HepG2 (cell line): ENCODE data around the gene SPATA21.

Experiments
- ATF1 ChIP-seq: IDR thresholded peaks from 2 replicates; pipeline ENCODE4 v1.6.1; 2016; ENCODE audit warnings: mild to moderate bottlenecking, control low read depth
- DMAP1 ChIP-seq: IDR thresholded peaks from 2 replicates; pipeline ENCODE4 v1.6.1; 2016
- JUN ChIP-seq: sonication (generic); formaldehyde crosslinking; IDR thresholded peaks from 2 replicates; pipeline ENCODE4 v1.4.0; 2020; ENCODE audit warnings: mild to moderate bottlenecking, missing genetic modification reagents
- NBN ChIP-seq: fragments of 450-650 bp; conservative IDR thresholded peaks from 2 replicates; pipeline ENCODE4 v1.6.1; 2017
- NFYB ChIP-seq: sonication (generic); formaldehyde crosslinking; IDR thresholded peaks from 2 replicates; pipeline ENCODE4 v1.4.0; 2020; ENCODE audit warnings: missing genetic modification reagents
- PBX3 ChIP-seq: sonication (generic); formaldehyde crosslinking; IDR thresholded peaks from 2 replicates; pipeline ENCODE4 v1.8.1; 2023; ENCODE audit warnings: missing genetic modification reagents, inconsistent platforms, borderline replicate concordance
- POLR2AphosphoS5 ChIP-seq: IDR thresholded peaks from 2 replicates; pipeline ENCODE4 v1.6.1; 2012; ENCODE audit warnings: low read depth, low read length
- RFX5 ChIP-seq: IDR thresholded peaks from 2 replicates; pipeline ENCODE4 v1.6.1; 2011; ENCODE audit warnings: low read depth, low read length, improper control_type of control experiment
- SRF ChIP-seq: IDR thresholded peaks from 2 replicates; pipeline ENCODE4 v1.6.1; 2011; ENCODE audit warnings: mild to moderate bottlenecking, low read depth, low read length, moderate library complexity
- ZNF547 ChIP-seq: sonication (generic); formaldehyde crosslinking; IDR thresholded peaks from 2 replicates; pipeline ENCODE4 v1.5.1; 2020; ENCODE audit warnings: mild to moderate bottlenecking, missing genetic modification reagents
- TF ChIP-seq, protein P1 (sequence below): sonication (generic); formaldehyde crosslinking; IDR thresholded peaks from 2 replicates; pipeline ENCODE4 v1.5.0; 2020; ENCODE audit warnings: mild to moderate bottlenecking, missing genetic modification reagents, moderate library complexity
- TF ChIP-seq, protein P2 (sequence below): sonication (generic); formaldehyde crosslinking; IDR thresholded peaks from 2 replicates; pipeline ENCODE4 v1.4.0; 2020; ENCODE audit warnings: missing genetic modification reagents

DNA sequence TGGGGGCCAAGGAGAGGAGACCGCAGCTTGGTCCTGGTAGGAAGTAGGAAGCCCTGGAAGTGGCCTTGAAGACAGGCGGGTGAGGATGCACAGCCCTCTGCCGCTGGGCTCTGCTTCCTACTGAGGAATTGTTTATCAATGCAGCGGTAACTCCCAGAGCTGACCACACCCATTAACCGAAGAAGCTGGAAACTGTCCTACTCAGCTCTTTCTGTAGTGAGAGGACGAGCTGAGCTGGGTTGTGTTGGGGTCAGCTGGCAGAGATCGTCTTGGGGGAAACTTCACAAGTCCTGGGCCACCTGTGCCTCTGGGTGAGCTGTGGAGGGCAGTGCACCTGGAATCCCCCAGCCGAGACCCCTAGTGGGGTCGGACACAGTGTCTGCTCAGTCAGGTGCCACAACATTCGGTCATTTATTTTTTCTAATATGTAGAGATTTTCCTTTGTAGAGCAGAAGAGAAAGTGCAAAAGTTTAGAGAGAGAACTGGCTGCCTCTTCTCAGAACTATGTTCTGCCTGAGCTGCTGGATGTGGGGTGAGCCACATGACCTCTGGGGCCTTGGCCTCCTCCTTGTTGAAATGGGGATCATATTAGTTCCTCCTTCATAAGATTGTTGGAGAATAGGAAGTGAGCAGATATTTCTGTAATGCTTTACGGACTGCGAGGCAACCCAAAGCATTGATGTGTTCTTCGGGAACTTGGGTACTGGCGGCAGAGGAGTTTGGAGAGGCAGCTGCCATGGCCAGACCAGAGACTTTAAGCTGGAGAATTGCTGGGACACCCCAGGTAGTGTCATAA, 6.9 kb upstream of the SPATA21 start:
- no peak for TF ChIP-seq ZNF547 (CRISPR knock-in tag)
- TF ChIP-seq, protein P1, sequence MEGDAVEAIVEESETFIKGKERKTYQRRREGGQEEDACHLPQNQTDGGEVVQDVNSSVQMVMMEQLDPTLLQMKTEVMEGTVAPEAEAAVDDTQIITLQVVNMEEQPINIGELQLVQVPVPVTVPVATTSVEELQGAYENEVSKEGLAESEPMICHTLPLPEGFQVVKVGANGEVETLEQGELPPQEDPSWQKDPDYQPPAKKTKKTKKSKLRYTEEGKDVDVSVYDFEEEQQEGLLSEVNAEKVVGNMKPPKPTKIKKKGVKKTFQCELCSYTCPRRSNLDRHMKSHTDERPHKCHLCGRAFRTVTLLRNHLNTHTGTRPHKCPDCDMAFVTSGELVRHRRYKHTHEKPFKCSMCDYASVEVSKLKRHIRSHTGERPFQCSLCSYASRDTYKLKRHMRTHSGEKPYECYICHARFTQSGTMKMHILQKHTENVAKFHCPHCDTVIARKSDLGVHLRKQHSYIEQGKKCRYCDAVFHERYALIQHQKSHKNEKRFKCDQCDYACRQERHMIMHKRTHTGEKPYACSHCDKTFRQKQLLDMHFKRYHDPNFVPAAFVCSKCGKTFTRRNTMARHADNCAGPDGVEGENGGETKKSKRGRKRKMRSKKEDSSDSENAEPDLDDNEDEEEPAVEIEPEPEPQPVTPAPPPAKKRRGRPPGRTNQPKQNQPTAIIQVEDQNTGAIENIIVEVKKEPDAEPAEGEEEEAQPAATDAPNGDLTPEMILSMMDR, result no peak
- TF ChIP-seq NBN, result no peak
- TF ChIP-seq PBX3 (CRISPR knock-in tag), result no peak
- TF ChIP-seq DMAP1 (CRISPR knock-in tag), result no peak
- TF ChIP-seq, protein P2, sequence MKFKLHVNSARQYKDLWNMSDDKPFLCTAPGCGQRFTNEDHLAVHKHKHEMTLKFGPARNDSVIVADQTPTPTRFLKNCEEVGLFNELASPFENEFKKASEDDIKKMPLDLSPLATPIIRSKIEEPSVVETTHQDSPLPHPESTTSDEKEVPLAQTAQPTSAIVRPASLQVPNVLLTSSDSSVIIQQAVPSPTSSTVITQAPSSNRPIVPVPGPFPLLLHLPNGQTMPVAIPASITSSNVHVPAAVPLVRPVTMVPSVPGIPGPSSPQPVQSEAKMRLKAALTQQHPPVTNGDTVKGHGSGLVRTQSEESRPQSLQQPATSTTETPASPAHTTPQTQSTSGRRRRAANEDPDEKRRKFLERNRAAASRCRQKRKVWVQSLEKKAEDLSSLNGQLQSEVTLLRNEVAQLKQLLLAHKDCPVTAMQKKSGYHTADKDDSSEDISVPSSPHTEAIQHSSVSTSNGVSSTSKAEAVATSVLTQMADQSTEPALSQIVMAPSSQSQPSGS (CRISPR knock-in tag), result no peak
- TF ChIP-seq SRF, result no peak
- TF ChIP-seq NFYB (CRISPR knock-in tag), result no peak
- TF ChIP-seq ATF1 (CRISPR knock-in tag), result no peak
- TF ChIP-seq POLR2AphosphoS5, result no peak
- TF ChIP-seq RFX5, result no peak
- TF ChIP-seq JUN (CRISPR knock-in tag), result no peak
